Ovary (tissue), 9 donors: Measurements from ENCODE around the gene MYBPH. TPM values are rescaled to one million over a fixed set of nuclear protein-coding genes. Genes with fewer than 3 reads are reported as not detected.

Source experiments
- DNase-seq, 5 donors: peaks; one replicate each; pipeline ENCODE4 v3.0.0-alpha.2; 2019 to 2020
- H3K27ac ChIP-seq, 2 donors: fragments of 200-600 bp; one replicate each; pipeline versions ENCODE4 v1.5.1 to v1.8.0; 2019 to 2022
- H3K27me3 ChIP-seq: fragments of 200-600 bp; one replicate; pipeline ENCODE4 v1.8.0; 2022
- H3K36me3 ChIP-seq: fragments of 200-600 bp; sonication (generic); one replicate; pipeline ENCODE4 v1.5.1; 2019
- H3K4me1 ChIP-seq: one replicate; pipeline ENCODE4 v1.8.1; 2013; ENCODE audit warnings: mild to moderate bottlenecking, moderate library complexity; ENCODE audit not compliant: insufficient read depth
- H3K4me3 ChIP-seq: fragments of 200-600 bp; sonication (generic); one replicate; pipeline ENCODE4 v1.5.1; 2017
- H3K9me3 ChIP-seq, 2 donors: fragments of 200-600 bp in 1 of 2; sonication (generic) in 1 of 2; one replicate each; pipeline versions ENCODE4 v1.5.1 to v1.8.1; 2013 to 2019; ENCODE audit warnings: mild to moderate bottlenecking in 1 of 2, moderate library complexity in 1 of 2
- CTCF ChIP-seq, 3 donors: fragments of 450-650 bp in 2 of 3; fragments of 200-600 bp in 1 of 3; IDR thresholded peaks; one replicate each; pipeline versions ENCODE4 v1.5.1 to v1.8.0; 2016 to 2022; ENCODE audit warnings: antibody characterized with exemption in 3 of 3, mild to moderate bottlenecking in 1 of 3
- EP300 ChIP-seq: sonication (generic); formaldehyde crosslinking; IDR thresholded peaks from one replicate; pipeline ENCODE4 v1.6.1; 2017; ENCODE audit warnings: antibody characterized with exemption
- POLR2A ChIP-seq: fragments of 450-650 bp; IDR thresholded peaks from one replicate; pipeline ENCODE4 v1.6.1; 2017; ENCODE audit warnings: antibody characterized with exemption, mild to moderate bottlenecking, moderate library complexity
- WGBS, 3 donors: extraction: QIAGEN DNeasy Blood & Tissue Kit in 1 of 3; methylation state at CpG; one replicate each; pipeline versions ENCODE4 v1.1.5 to v1.1.7; 2013 to 2017; 5-methylcytosine and 5-hydroxymethylcytosine counted together
- intact Hi-C, 4 donors: fragments of 100-400 bp; cut with DNase I; formaldehyde crosslinking; loops; one replicate each; pipeline versions ENCODE4 v1.11.0 to v1.15.1; 2022 to 2023
- polyA plus RNA-seq, 2 donors: library from polyadenylated mRNA; stranded (reverse); fragments of 200-250 nt in 1 of 2; fragments of 350-450 nt in 1 of 2; fragmentation: Illumina TruSeq in 1 of 2; extraction: RNeasy Lipid Tissue Mini Kit (QIAGEN cat#74804) in 1 of 2; gene quantifications; one replicate each; pipeline ENCODE4 v1.2.3, GENCODE V29; 2013 to 2014
- total RNA-seq, 7 donors: library from RNA; depleted of rRNA in 2 of 7; stranded (reverse); fragments of >200 nt in 2 of 7; fragmentation: NEBNext Ultra II Directional in 3 of 7; extraction: Animal tissue kit (Norgen Biotek cat#: 25700) in 3 of 7; gene quantifications; one replicate each; pipeline versions ENCODE4 v1.1.0 to v1.2.4, GENCODE V29; 2016 to 2023
- donor health status: DM: no; HTN: no; CAD: no; lungs with moderate emphysema.
- donor health status: DM: no; HTN: no; CAD: no.
- donor health status: Bipolar disorder and iron deficiency.
- donor health status: DM: yes; HTN: yes; CAD: no.
- donor health status: DM: no; HTN: no; CAD: no.
- donor health status: DM: yes; HTN: yes; CAD: no.

Gene MYBPH
- total and polyA plus RNA-seq, 9 donors = 0.04 to 0.27 (median 0.17) TPM; not detected in 5

GRCh38 chr1:203210350-203210749 is 34.7 kb upstream of the MYBPH start:
- no peak for TF ChIP-seq EP300
- TF ChIP-seq POLR2A = no peak
- TF ChIP-seq CTCF (IDR thresholded peaks at IDR 0.05) = no peak
- H3K4me3 ChIP-seq = no peak overlapping the region
- no peaks in the 10 kb centered on the region for H3K27me3 ChIP-seq
- H3K9me3 ChIP-seq = no peaks in the 10 kb centered on the region
- no peaks in the 10 kb centered on the region for H3K36me3 ChIP-seq
- DNase-seq = no peak
- intact Hi-C loops = no loop called here
- no peak overlapping the region for H3K27ac ChIP-seq
- H3K4me1 ChIP-seq = no peaks in the 10 kb centered on the region

- no peaks in the 10 kb centered on the region for H3K27me3 ChIP-seq
- no peaks in the 10 kb centered on the region for H3K36me3 ChIP-seq
- no peak overlapping the region for H3K4me3 ChIP-seq
- 76 to 83% (median 77%) methylated on average over 1 of the region's 1 CpG for WGBS, 3 donors
- H3K9me3 ChIP-seq = no peaks in the 10 kb centered on the region
- no peaks in the 10 kb centered on the region for H3K4me1 ChIP-seq
- no peak for DNase-seq
- intact Hi-C loops = no loop called here
- H3K27ac ChIP-seq = no peak overlapping the region
- TF ChIP-seq CTCF (IDR thresholded peaks at IDR 0.05) (no peak), EP300 (no peak), POLR2A (no peak)
Measured at GRCh38 chr1:203208181-203208580, 32.6 kb upstream of the MYBPH start.

- H3K4me3 ChIP-seq = no peak overlapping the region
- TF ChIP-seq POLR2A (no peak), CTCF (IDR thresholded peaks at IDR 0.05) (no peak), EP300 (no peak)
- WGBS, 3 donors = 60 to 67% (median 65%) methylated on average over 2 of the region's 2 CpGs
- no peaks in the 10 kb centered on the region for H3K36me3 ChIP-seq
- H3K27me3 ChIP-seq = no peaks in the 10 kb centered on the region
- H3K9me3 ChIP-seq = no peaks in the 10 kb centered on the region
- DNase-seq = no peak
- intact Hi-C loops = no loop called here
- H3K27ac ChIP-seq = no peak overlapping the region
- no peaks in the 10 kb centered on the region for H3K4me1 ChIP-seq
Measured at GRCh38 chr1:203207751-203208150, 32.1 kb upstream of the MYBPH start.

- H3K36me3 ChIP-seq = no peaks in the 10 kb centered on the region
- no peak overlapping the region for H3K4me3 ChIP-seq
- TF ChIP-seq EP300 = no peak
- TF ChIP-seq CTCF (IDR thresholded peaks at IDR 0.05) = no peak
- no peak for TF ChIP-seq POLR2A
- no peaks in the 10 kb centered on the region for H3K9me3 ChIP-seq
- no peak for DNase-seq
- intact Hi-C loops = no loop called here
- H3K4me1 ChIP-seq = no peaks in the 10 kb centered on the region
- 60 to 68% (median 61%) methylated on average over 5 of the region's 5 CpGs for WGBS, 3 donors
- no peaks in the 10 kb centered on the region for H3K27me3 ChIP-seq
- no peak overlapping the region for H3K27ac ChIP-seq
Measured at GRCh38 chr1:203206129-203206687, 30.6 kb upstream of the MYBPH start.
